HepG2 (cell line): Measurements from ENCODE around the gene STK24. TPM values are rescaled to one million over a fixed set of nuclear protein-coding genes. Genes with fewer than 3 reads are reported as not detected.

ENCODE experiments used
- ATAC-seq: fragments of 200-7000 bp; cut with Tn5 transposase; 3 replicates; pipeline ENCODE4 v1.9.1; 2020; ENCODE audit warnings: mild to moderate bottlenecking, moderate library complexity
- BruUV-seq: library from RNA; stranded (reverse); fragments of 400-500 nt; replicated peaks from 2 replicates; lab custom pipeline; 2021; lab: Mats Ljungman, UMichigan
- CTCF ChIA-PET: fragments of 300-600 bp; formaldehyde crosslinking; extraction: SDS; loops from one replicate; lab custom pipeline; 2021; ENCODE audit warnings: low total read pairs, inconsistent platforms, low intra/inter-chr PET ratio; lab: Yijun Ruan, JAX
- POLR2A ChIA-PET: fragments of 350-600 bp; sonication (Branson Sonifier 250); formaldehyde crosslinking; loops from one replicate; lab custom pipeline; 2020; ENCODE audit warnings: antibody characterized with exemption, inconsistent platforms; lab: Yijun Ruan, JAX
- DNase-seq: peaks from one replicate; pipeline ENCODE4 v3.0.0-alpha.2; 2015; ENCODE audit warnings: low spot score
- FAIRE-seq: peaks from 3 replicates; lab custom pipeline; 2011; peaks lifted over from hg19 to GRCh38; lab: Jason Lieb, UNC
- H2AFZ ChIP-seq: one replicate; pipeline ENCODE4 v1.6.1; 2011; ENCODE audit warnings: low read length, inconsistent platforms
- H3K27ac ChIP-seq: fragments of 300-600 bp; 3 replicates; pipeline ENCODE4 v1.8.0; 2011; ENCODE audit warnings: mixed run types, mild to moderate bottlenecking, mixed read lengths, low read length, inconsistent platforms; ENCODE audit not compliant: insufficient read depth; ENCODE audit errors: extremely low read length
- H3K27me3 ChIP-seq, 2 experiments: fragments of 200-600 bp in 1 of 2; 2 replicates in 1 of 2; 3 replicates in 1 of 2; pipeline versions ENCODE4 v1.6.0 to v1.8.0; 2011; ENCODE audit warnings: low read length in 2 of 2, mild to moderate bottlenecking in 2 of 2, moderate library complexity in 2 of 2, inconsistent platforms in 1 of 2; ENCODE audit not compliant: insufficient read depth in 2 of 2, control insufficient read depth in 1 of 2
- H3K36me3 ChIP-seq, 2 experiments: fragments of 200-600 bp in 1 of 2; replicated peaks in 1 of 2; 2 replicates in 1 of 2; 3 replicates in 1 of 2; pipeline versions ENCODE4 v1.5.1 to v1.8.0; 2011; ENCODE audit warnings: low read length in 2 of 2, inconsistent platforms in 1 of 2; ENCODE audit not compliant: insufficient read depth in 2 of 2, control insufficient read depth in 1 of 2
- H3K4me1 ChIP-seq: 2 replicates; pipeline ENCODE4 v1.5.1; 2012; ENCODE audit warnings: low read length, inconsistent platforms; ENCODE audit not compliant: insufficient read depth
- H3K4me2 ChIP-seq: 2 replicates; pipeline ENCODE4 v1.6.0; 2011; ENCODE audit warnings: low read depth, low read length, inconsistent platforms
- H3K4me3 ChIP-seq, 3 experiments: fragments of 200-600 bp in 1 of 3; sonication (generic), shearing (Covaris generic) in 1 of 3; replicated peaks in 1 of 3; 2 replicates each; pipeline ENCODE4 v1.5.1; 2011 to 2016; ENCODE audit warnings: low read length in 3 of 3, inconsistent platforms in 2 of 3, low read depth in 2 of 3, mild to moderate bottlenecking in 2 of 3, control low read depth in 1 of 3, mixed read lengths in 1 of 3; ENCODE audit not compliant: insufficient read depth in 1 of 3
- H3K79me2 ChIP-seq: one replicate; pipeline ENCODE4 v1.6.1; 2011; ENCODE audit warnings: low read length, inconsistent platforms; ENCODE audit not compliant: insufficient read depth
- H3K9ac ChIP-seq: 2 replicates; pipeline ENCODE4 v1.6.0; 2011; ENCODE audit warnings: mild to moderate bottlenecking, low read depth, low read length, inconsistent platforms; ENCODE audit not compliant: insufficient read depth
- H3K9me3 ChIP-seq: 2 replicates; pipeline ENCODE4 v1.5.1; 2012; ENCODE audit warnings: mild to moderate bottlenecking, low read length
- H4K20me1 ChIP-seq: 2 replicates; pipeline ENCODE4 v1.6.0; 2011; ENCODE audit warnings: inconsistent platforms, mild to moderate bottlenecking, low read length, moderate library complexity; ENCODE audit not compliant: insufficient read depth
- AHR ChIP-seq: IDR thresholded peaks from 2 replicates; pipeline ENCODE4 v1.6.1; 2018; ENCODE audit warnings: missing genetic modification reagents, missing compliant biosample characterization
- HBP1 ChIP-seq: IDR thresholded peaks from 2 replicates; pipeline ENCODE4 v1.6.1; 2016; ENCODE audit warnings: low read depth, control low read depth
- HES4 ChIP-seq: sonication (generic); formaldehyde crosslinking; IDR thresholded peaks from 2 replicates; pipeline ENCODE4 v1.9.0; 2021; ENCODE audit warnings: mild to moderate bottlenecking, missing genetic modification reagents, borderline replicate concordance
- TOE1 ChIP-seq: sonication (generic); formaldehyde crosslinking; IDR thresholded peaks from 2 replicates; pipeline ENCODE4 v1.4.0; 2020; ENCODE audit warnings: mild to moderate bottlenecking, missing genetic modification reagents
- ZBTB3 ChIP-seq: sonication (generic); formaldehyde crosslinking; IDR thresholded peaks from 2 replicates; pipeline ENCODE4 v1.4.0; 2020; ENCODE audit warnings: low read depth, mild to moderate bottlenecking, moderate library complexity, missing genetic modification reagents, borderline replicate concordance
- ZNF124 ChIP-seq: sonication (generic); formaldehyde crosslinking; IDR thresholded peaks from 2 replicates; pipeline ENCODE4 v1.4.0; 2020; ENCODE audit warnings: missing genetic modification reagents
- ZNF616 ChIP-seq: sonication (generic); formaldehyde crosslinking; IDR thresholded peaks from 2 replicates; pipeline ENCODE4 v1.5.0; 2020; ENCODE audit warnings: low read depth, mild to moderate bottlenecking, missing genetic modification reagents
- ZNF652 ChIP-seq: IDR thresholded peaks from 2 replicates; pipeline ENCODE4 v1.6.1; 2016; ENCODE audit warnings: low read depth, borderline replicate concordance
- ZNF781 ChIP-seq: sonication (generic); formaldehyde crosslinking; IDR thresholded peaks from 2 replicates; pipeline ENCODE4 v1.5.1; 2020; ENCODE audit warnings: borderline replicate concordance, mild to moderate bottlenecking, missing genetic modification reagents; ENCODE audit errors: not compliant biosample characterization
- WGBS: methylation state at CpG from one replicate; pipeline ENCODE4 v1.1.6; 2017; ENCODE audit warnings: low lambda C conversion rate; 5-methylcytosine and 5-hydroxymethylcytosine counted together
- in situ Hi-C: cut with HindIII; loops from 2 replicates; pipeline ENCODE4 v1.10.0; 2017; ENCODE audit warnings: low pct_unique_long_range_greater_than_20kb; ENCODE audit not compliant: extremely low pct_ligation_motif_present
- intact Hi-C: fragments of 100-400 bp; cut with micrococcal nuclease; formaldehyde crosslinking; loops from one replicate; pipeline ENCODE4 v1.10.0; 2022; ENCODE audit not compliant: unreplicated experiment
- polyA plus RNA-seq, 8 experiments: library from polyadenylated mRNA; depleted of rRNA in 3 of 8; stranded (reverse) in 7 of 8; unstranded in 1 of 8; fragments of >200 nt; fragmentation: Illumina TruSeq in 4 of 8; extraction: Trizol in 4 of 8; gene quantifications; 2 replicates each; pipeline versions ENCODE4 v1.2.1 to v1.2.3, GENCODE V29; 2011 to 2016; ENCODE audit warnings: low read depth in 4 of 8, missing spikeins in 1 of 8, mixed read lengths in 1 of 8; ENCODE audit not compliant: insufficient read depth in 1 of 8
- total RNA-seq, 5 experiments: library from RNA; depleted of rRNA; stranded (reverse); fragments of >200 nt; fragmentation: Illumina TruSeq; extraction: Trizol; gene quantifications; 2 replicates each; pipeline ENCODE4 v1.2.3, GENCODE V29; 2016; ENCODE audit warnings: low read depth in 1 of 5

The STK24 gene
- total and polyA plus RNA-seq, 2 of the 13 experiments (the other 11 are each of a cell fraction or from before 2014, with no cell fraction given): 51.3 to 73.0 TPM

- TF ChIP-seq ZNF616 (CRISPR knock-in tag) (no peak), AHR (CRISPR knock-in tag) (no peak), HES4 (no peak), TOE1 (CRISPR knock-in tag) (no peak), ZNF781 (CRISPR knock-in tag) (no peak), HBP1 (no peak), ZNF124 (no peak)
Observed at GRCh38 chr13:98595134-98595533, 18.2 kb upstream of the STK24 start (continued).

- no peak overlapping the region for H3K27ac ChIP-seq
- no peak for DNase-seq
- no peak overlapping the region; the same call in 1 of the 2 replicates for H3K4me2 ChIP-seq
- FAIRE-seq: no peak
- H3K36me3 ChIP-seq: no peaks in the 10 kb centered on the region
- no TSS peak for BruUV-seq
- intact Hi-C loops (no loop called here), in situ Hi-C loops (no loop called here)
- no peak overlapping the region for H3K4me3 ChIP-seq
- POLR2A ChIA-PET: no interaction called here
- CTCF ChIA-PET: no interaction called here
- 4% methylated on average over 5 of the region's 5 CpGs for WGBS
- no peaks in the 10 kb centered on the region; a peak in 1 of 5 replicates for H3K27me3 ChIP-seq
- H2AFZ ChIP-seq: no peak overlapping the region
- no peaks in the 10 kb centered on the region for H4K20me1 ChIP-seq
- no peaks in the 10 kb centered on the region for H3K9me3 ChIP-seq
- peak; percentile 43; the same call in 2 of the 3 replicates for ATAC-seq
- peaks cover 8% of the 10 kb centered on the region for H3K4me1 ChIP-seq
- H3K79me2 ChIP-seq: no peaks in the 10 kb centered on the region
- H3K9ac ChIP-seq: no peak overlapping the region
- TF ChIP-seq ZNF652 (CRISPR knock-in tag) (no peak), ZBTB3 (CRISPR knock-in tag) (no peak)
Observed at GRCh38 chr13:98592362-98592732, 15.4 kb upstream of the STK24 start.
